Activated CD4-positive, alpha-beta T cell treated with anti-CD3 and anti-CD28 coated beads for 36 hours (primary cell): ENCODE results near the gene HAGHL. TPM values are rescaled to one million over a fixed set of nuclear protein-coding genes. Genes with fewer than 3 reads are reported as not detected.

ENCODE experiments used
- ATAC-seq: fragments of 200-7000 bp; cut with Tn5 transposase; one replicate; pipeline ENCODE4 v1.10.0; 2021; ENCODE audit warnings: mild to moderate bottlenecking, moderate library complexity
- CTCF ChIA-PET: fragments of 350-600 bp; sonication (Branson Sonifier 250); formaldehyde crosslinking; loops from one replicate; lab custom pipeline; 2021; ENCODE audit warnings: antibody characterized with exemption; lab: Charles Lee
- POLR2A ChIA-PET: fragments of 350-600 bp; sonication (Branson Sonifier 250); formaldehyde crosslinking; loops from one replicate; lab custom pipeline; 2021; ENCODE audit warnings: antibody characterized with exemption, inconsistent platforms; lab: Charles Lee
- DNase-seq: peaks from one replicate; pipeline ENCODE4 v3.0.0-alpha.2; 2020
- H3K27ac Mint-ChIP-seq: one replicate; pipeline ENCODE4 v1.8.0; 2021; ENCODE audit warnings: mixed read lengths
- H3K27me3 Mint-ChIP-seq: one replicate; pipeline ENCODE4 v1.8.0; 2021; ENCODE audit warnings: mixed read lengths
- H3K36me3 Mint-ChIP-seq: one replicate; pipeline ENCODE4 v1.8.0; 2021; ENCODE audit warnings: low read depth, mixed read lengths
- H3K4me1 Mint-ChIP-seq: one replicate; pipeline ENCODE4 v1.8.0; 2021; ENCODE audit warnings: mixed read lengths
- H3K4me3 Mint-ChIP-seq: one replicate; pipeline ENCODE4 v1.8.0; 2021; ENCODE audit warnings: mild to moderate bottlenecking, moderate library complexity, mixed read lengths
- H3K9me3 Mint-ChIP-seq: one replicate; pipeline ENCODE4 v1.8.0; 2021; ENCODE audit warnings: low read depth, mixed read lengths
- intact Hi-C, 2 experiments: fragments of 100-400 bp; cut with DNase I in 1 of 2; cut with micrococcal nuclease in 1 of 2; formaldehyde crosslinking; loops; one replicate each; pipeline versions ENCODE4 v1.14.2 to v1.15.1; 2022 to 2024; cut with DNase I, micrococcal nuclease
- microRNA-seq: library from miRNA; unstranded; fragments of <30 nt; microRNA quantifications from one replicate; pipeline ENCODE4 v1.2.0, GENCODE V29; 2021; ENCODE audit warnings: borderline replicate concordance
- total RNA-seq, 2 experiments: library from RNA; stranded (reverse); gene quantifications; one replicate each; pipeline ENCODE4 v1.2.3, GENCODE V29; 2021

Gene HAGHL
- total RNA-seq, 2 experiments from 2014 or later: 10.0 to 11.7 TPM

GRCh38 chr16:778447-778846 lies 51.5 kb downstream of the HAGHL start:
- intact Hi-C loops: no loop called here
- no peak for ATAC-seq
- no peaks in the 10 kb centered on the region for H3K4me1 Mint-ChIP-seq
- no peak overlapping the region for H3K27ac Mint-ChIP-seq
- peaks cover 2% of the 10 kb centered on the region for H3K27me3 Mint-ChIP-seq
- H3K9me3 Mint-ChIP-seq: no peaks in the 10 kb centered on the region
- no peaks in the 10 kb centered on the region for H3K36me3 Mint-ChIP-seq
- DNase-seq: no peak
- ChIA-PET POLR2A (no interaction called here), CTCF (interaction anchor here (0.6 kb wide), 1 partner anchor 66 kb away, joined by 3 read pairs; no protein-coding TSS in a partner anchor)
- no peak overlapping the region for H3K4me3 Mint-ChIP-seq

- H3K4me1 Mint-ChIP-seq: no peaks in the 10 kb centered on the region
- H3K36me3 Mint-ChIP-seq: no peaks in the 10 kb centered on the region
- no peak for DNase-seq
- no peak overlapping the region for H3K27ac Mint-ChIP-seq
- peaks cover 2% of the 10 kb centered on the region for H3K27me3 Mint-ChIP-seq
- intact Hi-C loops: no loop called here
- POLR2A ChIA-PET: no interaction called here
- H3K9me3 Mint-ChIP-seq: no peaks in the 10 kb centered on the region
- no peak overlapping the region for H3K4me3 Mint-ChIP-seq
- ATAC-seq: no peak
- CTCF ChIA-PET: interaction anchor here (0.6 kb wide), 1 partner anchor 67 kb away, joined by 3 read pairs; no protein-coding TSS in a partner anchor
These were observed 52.1 kb downstream of the HAGHL start for GRCh38 chr16:778909-779527.

Small RNA genes lying within 50 kb of the gene (microRNA-seq; reads per million reads assigned to microRNA genes)
- gene MIR662: not detected

Other genes starting within 250 kb of the HAGHL start
- 10 to 100 TPM; 64.7 to 69.7 TPM for gene CAPN15, start 199.4 kb upstream of the HAGHL start, total RNA-seq
- gene PRR35, start 166.7 kb upstream of the HAGHL start, total RNA-seq: not detected
- gene NHLRC4, start 160.1 kb upstream of the HAGHL start, total RNA-seq: under 1 TPM; 0.19 to 0.87 TPM
- gene PIGQ, start 157.1 kb upstream of the HAGHL start, total RNA-seq: 10 to 100 TPM; 24.2 to 24.7 TPM
- 1 to 10 TPM; 8.9 to 9.6 TPM for gene RAB40C, start 137.0 kb upstream of the HAGHL start, total RNA-seq
- 1 to 10 TPM in 1 of 2 experiments, under 1 TPM in 1; 0.74 to 1.1 TPM for gene WFIKKN1, start 96.1 kb upstream of the HAGHL start, total RNA-seq
- 100 to 1,000 TPM; 116 to 127 TPM for gene METTL26, start 90.8 kb upstream of the HAGHL start, total RNA-seq
- 10 to 100 TPM; 28.5 to 44.0 TPM for gene MCRIP2, start 85.3 kb upstream of the HAGHL start, total RNA-seq
- 10 to 100 TPM; 43.6 to 55.9 TPM for gene WDR90, start 77.7 kb upstream of the HAGHL start, total RNA-seq
- 100 to 1,000 TPM; 123 to 130 TPM for gene RHOT2, start 59.0 kb upstream of the HAGHL start, total RNA-seq
- under 1 TPM; 0.40 to 0.59 TPM for gene RHBDL1, start 51.4 kb upstream of the HAGHL start, total RNA-seq
- 10 to 100 TPM; 61.1 to 67.0 TPM for gene STUB1, start 46.7 kb upstream of the HAGHL start, total RNA-seq
- 10 to 100 TPM; 26.1 to 31.4 TPM for gene JMJD8, start 42.8 kb upstream of the HAGHL start, total RNA-seq
- 10 to 100 TPM; 18.4 to 23.1 TPM for gene WDR24, start 36.7 kb upstream of the HAGHL start, total RNA-seq
- gene FBXL16, start 21.3 kb upstream of the HAGHL start, total RNA-seq: 1 to 10 TPM; 6.1 to 6.8 TPM
- 10 to 100 TPM; 11.1 to 13.3 TPM for gene METRN, start 12.0 kb upstream of the HAGHL start, total RNA-seq
- gene ANTKMT, start 6.0 kb upstream of the HAGHL start, total RNA-seq: 10 to 100 TPM; 13.3 to 27.0 TPM
- 1 to 10 TPM; 1.8 to 2.4 TPM for gene CCDC78, start 663 bp upstream of the HAGHL start, total RNA-seq
- 10 to 100 TPM; 28.3 to 31.9 TPM for gene CIAO3, start 13.9 kb downstream of the HAGHL start, total RNA-seq
- not detected for gene MSLN, start 33.6 kb downstream of the HAGHL start, total RNA-seq
- gene RPUSD1, start 61.3 kb downstream of the HAGHL start, total RNA-seq: 10 to 100 TPM; 16.3 to 17.5 TPM
- 100 to 1,000 TPM in 1 of 2 experiments, 10 to 100 TPM in 1; 82.2 to 105 TPM for gene CHTF18, start 61.5 kb downstream of the HAGHL start, total RNA-seq
- not detected for gene GNG13, start 73.6 kb downstream of the HAGHL start, total RNA-seq
- gene LMF1, start 243.9 kb downstream of the HAGHL start, total RNA-seq: 10 to 100 TPM in 1 of 2 experiments, 1 to 10 TPM in 1; 9.5 to 12.2 TPM